Measurements from ENCODE around the gene MRPL34. TPM values are rescaled to one million over a fixed set of nuclear protein-coding genes. Genes with fewer than 3 reads are reported as not detected.

Gene MRPL34
- total and polyA plus RNA-seq, 9 of the 15 experiments (the other 6 are each of a cell fraction or from before 2014, with no cell fraction given): 11.5 to 256 (median 72.5) TPM

DNA sequence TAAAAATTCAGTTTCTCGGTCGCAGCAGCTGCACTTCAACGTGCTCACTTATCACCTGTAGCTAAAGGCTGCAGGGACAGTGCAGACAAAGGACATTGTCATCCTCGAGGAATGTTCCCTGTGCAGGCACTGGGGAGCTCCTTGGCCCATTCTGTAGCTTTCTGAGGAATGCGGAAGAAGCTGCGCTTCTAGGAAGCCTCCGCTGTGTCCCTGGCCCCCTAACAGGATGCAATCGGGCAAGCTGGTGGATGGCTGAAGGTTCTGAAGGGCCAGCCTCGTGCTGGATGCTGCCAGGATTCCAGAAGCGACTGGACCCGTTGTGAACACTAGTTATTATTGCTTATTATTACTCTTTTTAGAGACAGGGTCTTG is 20.9 kb downstream of the MRPL34 start (continued):
- TF ChIP-seq SP2 (IDR thresholded peaks at IDR 0.05; ENCODE audit: extremely low read depth, low read depth, low read length, poor library complexity, severe bottlenecking) (no peak), CBFB (CRISPR knock-in tag; IDR thresholded peaks at IDR 0.05) (no peak), ZNF79 (CRISPR knock-in tag; IDR thresholded peaks at IDR 0.05; ENCODE audit: low read depth) (no peak), ZNF318 (IDR thresholded peaks at IDR 0.05; ENCODE audit: borderline replicate concordance in 1 of 2, low read depth in 1 of 2) (no peak), GTF2A2 (tag; IDR thresholded peaks at IDR 0.05) (no peak)
- TF ChIP-seq, protein P1, sequence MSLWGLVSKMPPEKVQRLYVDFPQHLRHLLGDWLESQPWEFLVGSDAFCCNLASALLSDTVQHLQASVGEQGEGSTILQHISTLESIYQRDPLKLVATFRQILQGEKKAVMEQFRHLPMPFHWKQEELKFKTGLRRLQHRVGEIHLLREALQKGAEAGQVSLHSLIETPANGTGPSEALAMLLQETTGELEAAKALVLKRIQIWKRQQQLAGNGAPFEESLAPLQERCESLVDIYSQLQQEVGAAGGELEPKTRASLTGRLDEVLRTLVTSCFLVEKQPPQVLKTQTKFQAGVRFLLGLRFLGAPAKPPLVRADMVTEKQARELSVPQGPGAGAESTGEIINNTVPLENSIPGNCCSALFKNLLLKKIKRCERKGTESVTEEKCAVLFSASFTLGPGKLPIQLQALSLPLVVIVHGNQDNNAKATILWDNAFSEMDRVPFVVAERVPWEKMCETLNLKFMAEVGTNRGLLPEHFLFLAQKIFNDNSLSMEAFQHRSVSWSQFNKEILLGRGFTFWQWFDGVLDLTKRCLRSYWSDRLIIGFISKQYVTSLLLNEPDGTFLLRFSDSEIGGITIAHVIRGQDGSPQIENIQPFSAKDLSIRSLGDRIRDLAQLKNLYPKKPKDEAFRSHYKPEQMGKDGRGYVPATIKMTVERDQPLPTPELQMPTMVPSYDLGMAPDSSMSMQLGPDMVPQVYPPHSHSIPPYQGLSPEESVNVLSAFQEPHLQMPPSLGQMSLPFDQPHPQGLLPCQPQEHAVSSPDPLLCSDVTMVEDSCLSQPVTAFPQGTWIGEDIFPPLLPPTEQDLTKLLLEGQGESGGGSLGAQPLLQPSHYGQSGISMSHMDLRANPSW (CRISPR knock-in tag; IDR thresholded peaks at IDR 0.05): no peak

Measured in K562 (cell line).